Suprapubic skin (tissue), 3 donors: Measurements from ENCODE around the gene FAM89B.

Experiments used
- EP300 ChIP-seq: sonication (generic); formaldehyde crosslinking; IDR thresholded peaks from one replicate; pipeline ENCODE4 v1.6.1; 2017; ENCODE audit warnings: antibody characterized with exemption
- POLR2A ChIP-seq, 2 donors: fragments of 450-650 bp; IDR thresholded peaks; one replicate each; pipeline ENCODE4 v1.6.1; 2017; ENCODE audit warnings: antibody characterized with exemption in 2 of 2, mild to moderate bottlenecking in 2 of 2, moderate library complexity in 2 of 2
- TF ChIP-seq, protein P1 (sequence below), 2 donors: fragments of 200-600 bp in 1 of 2; fragments of 450-650 bp in 1 of 2; sonication (generic) in 1 of 2; IDR thresholded peaks; one replicate each; pipeline ENCODE4 v1.5.1; 2016 to 2019; ENCODE audit warnings: antibody characterized with exemption in 2 of 2, mild to moderate bottlenecking in 1 of 2, moderate library complexity in 1 of 2

GRCh38 chr11:65589444-65590239, 17.3 kb downstream of the FAM89B start:
- TF ChIP-seq EP300: no peak
- TF ChIP-seq, protein P1, sequence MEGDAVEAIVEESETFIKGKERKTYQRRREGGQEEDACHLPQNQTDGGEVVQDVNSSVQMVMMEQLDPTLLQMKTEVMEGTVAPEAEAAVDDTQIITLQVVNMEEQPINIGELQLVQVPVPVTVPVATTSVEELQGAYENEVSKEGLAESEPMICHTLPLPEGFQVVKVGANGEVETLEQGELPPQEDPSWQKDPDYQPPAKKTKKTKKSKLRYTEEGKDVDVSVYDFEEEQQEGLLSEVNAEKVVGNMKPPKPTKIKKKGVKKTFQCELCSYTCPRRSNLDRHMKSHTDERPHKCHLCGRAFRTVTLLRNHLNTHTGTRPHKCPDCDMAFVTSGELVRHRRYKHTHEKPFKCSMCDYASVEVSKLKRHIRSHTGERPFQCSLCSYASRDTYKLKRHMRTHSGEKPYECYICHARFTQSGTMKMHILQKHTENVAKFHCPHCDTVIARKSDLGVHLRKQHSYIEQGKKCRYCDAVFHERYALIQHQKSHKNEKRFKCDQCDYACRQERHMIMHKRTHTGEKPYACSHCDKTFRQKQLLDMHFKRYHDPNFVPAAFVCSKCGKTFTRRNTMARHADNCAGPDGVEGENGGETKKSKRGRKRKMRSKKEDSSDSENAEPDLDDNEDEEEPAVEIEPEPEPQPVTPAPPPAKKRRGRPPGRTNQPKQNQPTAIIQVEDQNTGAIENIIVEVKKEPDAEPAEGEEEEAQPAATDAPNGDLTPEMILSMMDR (IDR thresholded peaks at IDR 0.05): no peak
- TF ChIP-seq POLR2A (IDR thresholded peaks at IDR 0.05): no peak
